ENCODE measurements around the gene TMEM183A. TPM values are rescaled to one million over a fixed set of nuclear protein-coding genes. Genes with fewer than 3 reads are reported as not detected.

TMEM183A gene
- total and polyA plus RNA-seq, 2 of the 4 experiments (the other 2 are of a cell fraction) = 56.8 to 63.1 TPM

GRCh38 chr1:203006948-203007871 is at the start of gene TMEM183A (continued):
- TF ChIP-seq RFX5 (IDR thresholded peaks at IDR 0.05; ENCODE audit: low read depth, low read length) (peak; percentile 55; the same call in 1 of the 2 replicates), NFE2L2 (IDR thresholded peaks at IDR 0.05; ENCODE audit: low read depth, low read length) (no peak), MXI1 (IDR thresholded peaks at IDR 0.05; ENCODE audit: borderline replicate concordance, low read depth, low read length) (0 out of 2 replicates have a peak, but pooled peaks have one; percentile 28), CHD1 (IDR thresholded peaks at IDR 0.05; ENCODE audit: low read depth, low read length) (no peak), RAD21 (IDR thresholded peaks at IDR 0.05; ENCODE audit: low read length) (no peak), USF2 (IDR thresholded peaks at IDR 0.05; ENCODE audit: low read depth, low read length) (no peak; the same call in 1 of the 2 replicates)
